HFF-Myc (cell line): ENCODE measurements around the gene ABHD14A.
A peak's percentile ranks its signal among the peaks of the same experiment; 100 is the strongest.

Experiments
- DNase-seq: peaks from one replicate; pipeline ENCODE4 v3.0.0-alpha.2; 2011; ENCODE audit warnings: low read depth; ENCODE audit errors: extremely low read depth
- H3K4me3 ChIP-seq: replicated peaks from 2 replicates; pipeline ENCODE4 v1.5.1; 2011; ENCODE audit warnings: low read depth, mild to moderate bottlenecking, control low read depth, low read length
- CTCF ChIP-seq: IDR thresholded peaks from 2 replicates; pipeline ENCODE4 v1.5.1; 2012; ENCODE audit warnings: mild to moderate bottlenecking, low read depth, low read length, control low read depth; ENCODE audit errors: missing control alignments

The ABHD14A gene

GRCh38 chr3:51935886-51936755 lies 38.7 kb upstream of the ABHD14A start:
- no peak for DNase-seq
- H3K4me3 ChIP-seq = no peak overlapping the region
- TF ChIP-seq CTCF = no peak

- TF ChIP-seq CTCF = no peak
- DNase-seq = no peak
These were observed 37.9 kb upstream of the ABHD14A start for GRCh38 chr3:51937014-51937413.

GRCh38 chr3:51937611-51938450 lies 37.0 kb upstream of the ABHD14A start:
- no peak overlapping the region for H3K4me3 ChIP-seq
- DNase-seq = no peak
- TF ChIP-seq CTCF = no peak

More at GRCh38 chr3:51937014-51937413, 37.9 kb upstream of the ABHD14A start:
- H3K4me3 ChIP-seq = no peak overlapping the region

GRCh38 chr3:51938780-51939425 lies 36.0 kb upstream of the ABHD14A start:
- no peak for TF ChIP-seq CTCF

GRCh38 chr3:51940648-51941462 lies 34.0 kb upstream of the ABHD14A start:
- no peak for TF ChIP-seq CTCF
- DNase-seq = no peak
- H3K4me3 ChIP-seq = peak overlapping the region; percentile 96

More at GRCh38 chr3:51938780-51939425, 36.0 kb upstream of the ABHD14A start:
- peak overlapping the region; percentile 2 for H3K4me3 ChIP-seq
- DNase-seq = no peak

GRCh38 chr3:51941463-51941797 lies 33.4 kb upstream of the ABHD14A start:
- H3K4me3 ChIP-seq = peak overlapping the region; percentile 96
- no peak for TF ChIP-seq CTCF
- no peak for DNase-seq
